Hepatocyte (in vitro differentiated cells): ENCODE results near the gene GRAMD1A. TPM values are rescaled to one million over a fixed set of nuclear protein-coding genes. Genes with fewer than 3 reads are reported as not detected.
"Not testable (repeated sequence)": the region's sequence is repeated elsewhere in the genome, so short reads cannot be mapped to it uniquely, and the experiment has no call there.

Experiments
- DNase-seq: peaks from one replicate; pipeline ENCODE4 v3.0.0-alpha.2; 2016; ENCODE audit warnings: low spot score
- H2AFZ ChIP-seq: fragments of 200-600 bp; sonication (generic); 2 replicates; pipeline ENCODE4 v1.6.0; 2016; ENCODE audit warnings: antibody characterized with exemption, mild to moderate bottlenecking
- H3K27ac ChIP-seq: fragments of 200-600 bp; sonication (generic); 2 replicates; pipeline ENCODE4 v1.5.1; 2016; ENCODE audit warnings: mild to moderate bottlenecking
- H3K27me3 ChIP-seq: fragments of 200-600 bp; sonication (generic); 2 replicates; pipeline ENCODE4 v1.6.1; 2016
- H3K36me3 ChIP-seq: fragments of 200-600 bp; sonication (generic); replicated peaks from 2 replicates; pipeline ENCODE4 v1.5.1; 2016; ENCODE audit warnings: low read depth; ENCODE audit not compliant: insufficient read depth
- H3K4me1 ChIP-seq: fragments of 200-600 bp; sonication (generic); 2 replicates; pipeline ENCODE4 v1.5.1; 2016; ENCODE audit warnings: mild to moderate bottlenecking, moderate library complexity; ENCODE audit not compliant: insufficient read depth
- H3K4me2 ChIP-seq: fragments of 200-600 bp; sonication (generic); 2 replicates; pipeline ENCODE4 v1.6.0; 2016
- H3K4me3 ChIP-seq: fragments of 200-600 bp; sonication (generic); 2 replicates; pipeline ENCODE4 v1.5.1; 2016; ENCODE audit warnings: mild to moderate bottlenecking
- H3K79me2 ChIP-seq: fragments of 200-600 bp; sonication (generic); 2 replicates; pipeline ENCODE4 v1.6.0; 2017; ENCODE audit warnings: mild to moderate bottlenecking
- H3K9me2 ChIP-seq: fragments of 200-600 bp; sonication (generic); replicated peaks from 2 replicates; pipeline ENCODE4 v1.6.0; 2017; ENCODE audit warnings: mild to moderate bottlenecking; ENCODE audit not compliant: insufficient read depth
- H3K9me3 ChIP-seq: fragments of 200-600 bp; sonication (generic); 2 replicates; pipeline ENCODE4 v1.5.1; 2016; ENCODE audit warnings: low read depth, mild to moderate bottlenecking
- H4K20me1 ChIP-seq: fragments of 200-600 bp; sonication (generic); 2 replicates; pipeline ENCODE4 v1.6.0; 2016; ENCODE audit warnings: mild to moderate bottlenecking; ENCODE audit not compliant: insufficient read depth, poor library complexity, severe bottlenecking
- EZH2 ChIP-seq: fragments of 200-600 bp; sonication (generic); IDR thresholded peaks from 2 replicates; pipeline ENCODE4 v1.6.1; 2016; ENCODE audit warnings: antibody characterized with exemption, mild to moderate bottlenecking, borderline replicate concordance
- EZH2phosphoT487 ChIP-seq: fragments of 200-600 bp; sonication (generic); IDR thresholded peaks from one replicate; pipeline ENCODE4 v1.6.1; 2018; ENCODE audit warnings: antibody characterized with exemption, mild to moderate bottlenecking, low read depth, moderate library complexity; ENCODE audit not compliant: unreplicated experiment, severe bottlenecking
- WGBS: methylation state at CpG from one replicate; pipeline ENCODE4 v1.1.6; 2016; ENCODE audit warnings: low lambda C conversion rate; ENCODE audit errors: missing lambda C conversion rate; 5-methylcytosine and 5-hydroxymethylcytosine counted together
- polyA plus RNA-seq: library from polyadenylated mRNA; unstranded; fragments of >200 nt; fragmentation: Nextera tagmentation; extraction: Ambion mirVana; gene quantifications from 2 replicates; pipeline ENCODE4 v1.2.1, GENCODE V29; 2016
- total RNA-seq: library from RNA; depleted of rRNA; stranded (reverse); fragments of >200 nt; gene quantifications from 2 replicates; pipeline ENCODE4 v1.2.3, GENCODE V29; 2014
- TF ChIP-seq, protein P1 (sequence below): fragments of 200-600 bp; sonication (generic); IDR thresholded peaks from 2 replicates; pipeline ENCODE4 v1.5.1; 2016; ENCODE audit warnings: antibody characterized with exemption, mild to moderate bottlenecking; ENCODE audit not compliant: poor library complexity

Gene GRAMD1A
- total and polyA plus RNA-seq, 2 experiments from 2014 or later: 34.8 to 92.4 TPM

DNA sequence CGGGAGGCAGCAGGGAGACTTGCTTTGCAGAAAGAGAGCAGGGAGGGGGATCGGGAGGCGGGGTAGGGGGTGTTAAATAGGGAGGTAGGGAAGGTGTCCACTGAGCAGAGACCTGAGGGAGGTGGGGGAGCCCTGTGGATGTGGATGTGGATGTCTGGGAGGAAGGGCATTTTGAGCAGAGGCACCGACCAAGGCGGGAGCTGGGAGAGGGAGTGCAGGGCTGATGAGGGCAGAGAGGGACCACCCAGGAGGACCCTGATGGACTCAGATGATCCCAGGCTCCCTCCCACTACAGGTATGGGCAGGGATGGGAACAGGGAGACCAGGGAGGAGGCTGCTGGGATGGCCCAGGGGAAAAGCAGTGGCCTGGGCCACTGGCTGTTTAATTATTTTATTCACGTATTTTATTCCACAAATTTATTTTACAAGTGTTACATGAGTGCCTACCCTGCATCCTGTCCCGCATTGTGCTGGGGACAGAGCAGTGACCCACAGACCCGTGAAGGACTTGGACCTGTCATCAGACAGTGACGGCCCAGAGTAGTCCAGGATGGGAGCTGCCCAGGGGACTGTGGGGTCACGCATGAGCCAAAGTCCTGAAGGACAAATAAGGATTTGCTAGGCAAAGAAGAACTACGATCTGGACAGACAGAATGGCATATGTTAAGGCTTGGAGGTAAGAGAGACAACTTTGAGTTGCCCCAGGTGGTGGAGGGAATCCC lies 5.3 kb downstream of the GRAMD1A start:
- Histone ChIP-seq H3K27ac (peak overlapping the region; percentile 90), H3K79me2 (peaks cover 78% of the 10 kb centered on the region), H3K36me3 (no peaks in the 10 kb centered on the region), H3K4me2 (peak overlapping the region; percentile 58), H3K4me3 (no peak overlapping the region), H3K9me3 (no peaks in the 10 kb centered on the region), H3K9me2 (no peaks in the 10 kb centered on the region), H4K20me1 (peaks cover 38% of the 10 kb centered on the region), H2AFZ (no peak overlapping the region), H3K4me1 (peaks cover 48% of the 10 kb centered on the region), H3K27me3 (no peaks in the 10 kb centered on the region)
- TF ChIP-seq, protein P1, sequence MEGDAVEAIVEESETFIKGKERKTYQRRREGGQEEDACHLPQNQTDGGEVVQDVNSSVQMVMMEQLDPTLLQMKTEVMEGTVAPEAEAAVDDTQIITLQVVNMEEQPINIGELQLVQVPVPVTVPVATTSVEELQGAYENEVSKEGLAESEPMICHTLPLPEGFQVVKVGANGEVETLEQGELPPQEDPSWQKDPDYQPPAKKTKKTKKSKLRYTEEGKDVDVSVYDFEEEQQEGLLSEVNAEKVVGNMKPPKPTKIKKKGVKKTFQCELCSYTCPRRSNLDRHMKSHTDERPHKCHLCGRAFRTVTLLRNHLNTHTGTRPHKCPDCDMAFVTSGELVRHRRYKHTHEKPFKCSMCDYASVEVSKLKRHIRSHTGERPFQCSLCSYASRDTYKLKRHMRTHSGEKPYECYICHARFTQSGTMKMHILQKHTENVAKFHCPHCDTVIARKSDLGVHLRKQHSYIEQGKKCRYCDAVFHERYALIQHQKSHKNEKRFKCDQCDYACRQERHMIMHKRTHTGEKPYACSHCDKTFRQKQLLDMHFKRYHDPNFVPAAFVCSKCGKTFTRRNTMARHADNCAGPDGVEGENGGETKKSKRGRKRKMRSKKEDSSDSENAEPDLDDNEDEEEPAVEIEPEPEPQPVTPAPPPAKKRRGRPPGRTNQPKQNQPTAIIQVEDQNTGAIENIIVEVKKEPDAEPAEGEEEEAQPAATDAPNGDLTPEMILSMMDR: no peak
- no peak for TF ChIP-seq EZH2phosphoT487
- TF ChIP-seq EZH2: no peak
- 78% methylated on average over 10 of the region's 11 CpGs for WGBS
- DNase-seq: no peak

DNA sequence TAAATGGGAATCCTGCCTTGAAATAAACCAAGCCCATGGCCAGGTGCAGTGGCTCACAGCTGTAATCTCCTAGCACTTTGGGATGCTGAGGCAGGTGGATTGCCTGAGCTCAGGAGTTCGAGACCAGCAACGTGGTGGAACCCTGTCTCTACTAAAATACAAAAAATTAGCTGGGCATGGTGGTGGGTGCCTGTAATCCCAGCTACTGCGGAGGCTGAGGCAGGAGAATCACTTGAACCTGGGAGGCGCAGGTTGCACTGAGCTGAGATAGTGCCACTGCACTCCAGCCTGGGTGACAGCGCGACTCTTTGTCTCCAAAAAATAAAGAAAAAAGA lies 5.9 kb downstream of the GRAMD1A start:
- not testable (repeated sequence) for DNase-seq, H3K36me3 ChIP-seq, H3K9me2 ChIP-seq, H3K27me3 ChIP-seq, H3K4me3 ChIP-seq, H2AFZ ChIP-seq, H3K9me3 ChIP-seq
- H3K4me1 ChIP-seq: peaks cover 48% of the 10 kb centered on the region
- peak overlapping the region; percentile 90 for H3K27ac ChIP-seq
- peak overlapping the region; percentile 58 for H3K4me2 ChIP-seq
- peaks cover 38% of the 10 kb centered on the region for H4K20me1 ChIP-seq
- WGBS: 71% methylated on average over 6 of the region's 6 CpGs
- H3K79me2 ChIP-seq: peaks cover 72% of the 10 kb centered on the region

DNA sequence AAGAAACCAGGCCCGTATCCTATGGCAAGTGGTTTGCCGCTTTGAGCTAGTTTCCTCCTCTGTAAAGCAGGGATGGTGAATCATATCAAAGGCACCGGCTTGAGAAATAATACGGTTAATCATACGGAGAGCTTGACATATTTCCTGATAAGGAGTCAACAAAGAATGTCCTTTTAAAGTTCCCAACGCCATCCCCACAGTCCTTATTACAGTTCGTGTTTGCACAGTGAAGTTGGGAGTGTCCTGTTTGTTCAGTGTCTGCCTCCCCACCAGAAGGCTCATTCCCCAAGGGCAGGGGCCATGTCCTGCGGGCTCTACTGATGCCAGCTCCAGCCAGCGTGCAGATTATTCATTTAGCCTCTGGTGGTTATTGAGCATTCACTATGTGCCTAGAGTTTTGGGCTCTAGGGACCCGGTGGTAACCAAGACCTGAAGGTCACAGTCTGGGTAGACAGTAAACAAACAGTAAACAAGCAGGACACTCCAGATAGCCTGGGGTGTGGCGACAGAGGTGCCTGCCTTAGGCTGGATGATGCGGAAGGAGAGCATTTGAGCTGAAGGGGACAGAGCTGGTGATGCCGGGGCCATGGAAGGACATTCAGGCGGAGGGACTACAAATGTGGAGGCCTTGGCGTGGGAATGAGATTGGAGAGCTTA lies 6.3 kb downstream of the GRAMD1A start:
- H3K4me1 ChIP-seq: peaks cover 47% of the 10 kb centered on the region
- H3K79me2 ChIP-seq: peaks cover 67% of the 10 kb centered on the region
- H3K9me3 ChIP-seq: no peaks in the 10 kb centered on the region
- peak; percentile 82 for DNase-seq
- H3K4me3 ChIP-seq: no peak overlapping the region
- H3K36me3 ChIP-seq: no peaks in the 10 kb centered on the region
- H2AFZ ChIP-seq: no peak overlapping the region
- 57% methylated on average over 15 of the region's 15 CpGs for WGBS
- H3K4me2 ChIP-seq: peak overlapping the region; percentile 58
- no peaks in the 10 kb centered on the region for H3K9me2 ChIP-seq
- TF ChIP-seq EZH2 (no peak), EZH2phosphoT487 (no peak)
- TF ChIP-seq, protein P1: no peak
- H3K27me3 ChIP-seq: no peaks in the 10 kb centered on the region
- H4K20me1 ChIP-seq: peaks cover 33% of the 10 kb centered on the region
- peak overlapping the region; percentile 91 for H3K27ac ChIP-seq

DNA sequence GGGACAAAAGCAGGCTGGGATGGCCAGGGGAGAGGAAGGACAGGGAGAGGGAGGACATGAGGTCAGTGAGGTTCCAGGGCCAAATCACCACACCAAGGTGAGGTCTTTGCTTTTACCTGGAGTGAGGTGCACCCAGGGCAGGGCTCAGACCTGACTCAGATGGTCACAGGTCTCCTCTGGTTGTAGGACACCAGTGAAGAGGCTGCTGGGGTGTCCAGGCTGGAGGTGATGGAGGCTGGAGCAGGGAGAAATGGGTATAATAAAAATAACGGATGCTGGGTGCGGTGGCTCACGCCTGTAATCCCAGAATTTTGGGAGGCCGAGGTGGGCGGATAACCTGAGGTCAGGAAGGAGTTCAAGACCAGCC lies 6.9 kb downstream of the GRAMD1A start:
- Histone ChIP-seq H3K4me3 (no peak overlapping the region), H3K36me3 (no peaks in the 10 kb centered on the region), H3K4me2 (peak overlapping the region; percentile 58), H4K20me1 (peaks cover 28% of the 10 kb centered on the region), H3K4me1 (peaks cover 42% of the 10 kb centered on the region), H3K79me2 (peaks cover 62% of the 10 kb centered on the region), H3K9me2 (no peaks in the 10 kb centered on the region), H3K9me3 (no peaks in the 10 kb centered on the region), H2AFZ (no peak overlapping the region), H3K27ac (peak overlapping the region; percentile 91), H3K27me3 (no peaks in the 10 kb centered on the region)
- TF ChIP-seq EZH2 (no peak), EZH2phosphoT487 (no peak)
- TF ChIP-seq, protein P1: no peak
- WGBS: 94% methylated on average over 5 of the region's 5 CpGs
- DNase-seq: no peak

DNA sequence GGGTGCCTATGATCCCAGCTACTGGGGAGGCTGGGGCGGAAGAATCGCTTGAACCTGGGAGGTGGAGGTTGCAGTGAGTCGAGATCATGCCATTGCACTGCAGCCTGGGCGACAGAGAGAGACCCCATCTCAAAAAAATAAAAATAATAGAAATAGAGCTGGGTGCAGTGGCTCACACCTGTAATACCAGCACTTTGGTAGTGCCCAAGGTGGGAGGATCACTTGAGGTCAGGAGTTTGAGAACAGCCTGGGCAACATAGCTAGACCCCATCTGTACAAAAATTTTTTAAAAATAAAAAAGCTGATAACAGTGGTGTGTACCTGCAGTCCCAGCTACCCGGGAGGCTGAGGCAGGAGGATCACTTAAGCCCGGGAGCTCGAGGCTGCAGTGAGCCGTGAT lies 7.3 kb downstream of the GRAMD1A start:
- WGBS: 97% methylated on average over 8 of the region's 8 CpGs
- Histone ChIP-seq H3K79me2 (peaks cover 58% of the 10 kb centered on the region), H3K27ac (peak overlapping the region; percentile 91), H4K20me1 (peaks cover 24% of the 10 kb centered on the region), H3K4me1 (peaks cover 39% of the 10 kb centered on the region)
- not testable (repeated sequence) for H3K9me3 ChIP-seq, H3K4me3 ChIP-seq, H3K9me2 ChIP-seq, DNase-seq, H3K4me2 ChIP-seq, H3K27me3 ChIP-seq, H3K36me3 ChIP-seq, H2AFZ ChIP-seq
